Ectodermal cell (in vitro differentiated cells): ENCODE data around the gene UBE4A.

Source experiments
- H3K27ac ChIP-seq: 2 replicates; pipeline ENCODE4 v1.7.0; 2013; ENCODE audit warnings: mild to moderate bottlenecking, low read depth, low read length; ENCODE audit not compliant: insufficient read depth, poor library complexity, severe bottlenecking
- H3K27me3 ChIP-seq: 2 replicates; pipeline ENCODE4 v1.7.0; 2013; ENCODE audit warnings: mild to moderate bottlenecking, low read length; ENCODE audit not compliant: insufficient read depth, control insufficient read depth, poor library complexity, severe bottlenecking
- H3K36me3 ChIP-seq: one replicate; pipeline ENCODE4 v1.7.0; 2013; ENCODE audit warnings: low read length; ENCODE audit not compliant: control insufficient read depth, insufficient read depth
- H3K4me1 ChIP-seq: one replicate; pipeline ENCODE4 v1.7.0; 2013; ENCODE audit warnings: low read length; ENCODE audit not compliant: control insufficient read depth, insufficient read depth
- H3K4me3 ChIP-seq: 2 replicates; pipeline ENCODE4 v1.7.0; 2013; ENCODE audit warnings: low read depth, low read length, control low read depth; ENCODE audit not compliant: insufficient read depth
- H3K9me3 ChIP-seq: 2 replicates; pipeline ENCODE4 v1.7.0; 2013; ENCODE audit warnings: mild to moderate bottlenecking, low read length, moderate library complexity; ENCODE audit not compliant: control insufficient read depth
- WGBS, 2 experiments: methylation state at CpG; one replicate each; pipeline ENCODE4 v1.1.7; 2013; ENCODE audit warnings: missing lambda C conversion rate in 2 of 2; 5-methylcytosine and 5-hydroxymethylcytosine counted together

Gene UBE4A

DNA sequence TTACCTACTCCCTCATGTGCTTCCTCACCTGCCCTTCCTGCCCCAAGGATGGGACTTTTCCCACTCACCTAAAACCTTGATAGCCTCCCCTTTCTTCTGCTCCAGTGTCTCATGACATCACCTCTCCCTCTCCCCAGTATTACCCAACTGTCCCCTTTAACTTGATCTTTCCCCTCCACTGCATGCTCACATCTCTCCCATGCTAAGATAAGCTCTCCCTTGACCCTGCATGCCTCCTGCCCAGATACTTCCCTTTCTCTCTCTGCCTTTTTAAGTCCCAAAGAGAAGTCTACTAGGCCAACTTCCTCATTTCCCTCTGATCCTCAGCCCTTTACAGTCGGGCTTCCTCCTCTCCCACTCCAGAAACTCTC lies 40.1 kb upstream of the UBE4A start:
- Histone ChIP-seq H3K9me3 (no peaks in the 10 kb centered on the region), H3K36me3 (no peaks in the 10 kb centered on the region), H3K4me1 (peaks cover 13% of the 10 kb centered on the region), H3K27ac (no peak overlapping the region), H3K4me3 (no peak overlapping the region), H3K27me3 (no peaks in the 10 kb centered on the region)
- WGBS, 2 experiments, result 82 to 87% methylated on average over 1 of the region's 1 CpG

DNA sequence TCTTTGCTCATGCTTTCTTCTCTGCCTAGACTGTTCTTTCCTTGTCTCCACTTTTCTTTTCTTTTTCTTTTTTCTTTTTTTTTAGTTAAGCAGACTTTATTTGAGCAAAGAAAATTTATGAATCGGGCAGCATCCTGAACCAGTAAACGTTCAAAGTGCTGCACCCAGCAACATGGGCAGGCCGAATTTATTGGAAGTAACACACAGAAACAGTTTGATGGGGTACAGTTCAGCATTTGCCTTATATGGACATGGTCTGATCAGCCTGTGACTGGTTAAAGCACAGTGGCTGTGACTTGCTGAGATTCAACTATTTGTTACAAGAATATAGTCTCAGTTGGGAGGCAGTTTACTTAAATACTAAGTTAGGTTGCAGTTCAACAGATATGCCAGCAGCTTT lies 38.9 kb upstream of the UBE4A start:
- Histone ChIP-seq H3K27me3 (no peaks in the 10 kb centered on the region), H3K9me3 (no peaks in the 10 kb centered on the region), H3K27ac (no peak overlapping the region), H3K36me3 (no peaks in the 10 kb centered on the region), H3K4me3 (no peak overlapping the region), H3K4me1 (peaks cover 13% of the 10 kb centered on the region)
- 91 to 94% methylated on average over 3 of the region's 3 CpGs for WGBS, 2 experiments

DNA sequence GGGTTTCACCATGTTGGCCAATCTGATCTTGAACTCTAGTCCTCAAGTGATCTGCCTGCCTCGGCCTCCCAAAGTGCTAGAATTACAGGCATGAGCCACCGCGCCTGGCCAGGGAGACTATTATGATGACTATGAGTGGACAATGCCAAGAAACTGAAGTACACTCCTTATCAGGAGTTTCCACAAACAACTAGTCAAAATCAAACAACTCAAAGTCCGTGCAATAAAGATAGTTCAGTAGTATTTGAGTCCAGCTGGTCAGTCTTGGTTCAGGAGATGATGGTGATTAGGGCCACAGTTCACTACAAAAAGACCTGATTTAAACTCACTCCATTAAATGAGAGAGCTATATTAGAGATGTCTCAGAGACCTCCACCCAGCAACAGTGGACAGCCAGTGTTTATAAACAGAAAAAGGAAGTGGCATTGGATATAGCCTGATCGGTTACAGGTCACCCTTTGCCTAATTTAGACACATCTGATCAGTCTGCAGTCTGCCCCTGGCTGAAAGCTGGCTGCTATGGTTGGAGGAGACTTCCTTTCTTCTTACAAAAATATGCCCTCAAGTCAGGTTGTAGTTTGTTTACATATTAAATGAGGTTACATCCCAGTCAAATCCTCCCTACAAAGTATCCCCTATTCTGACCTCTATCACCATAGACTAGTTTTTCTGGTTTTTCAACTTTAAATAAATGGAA lies 37.9 kb upstream of the UBE4A start:
- H3K27ac ChIP-seq, result no peak overlapping the region

DNA sequence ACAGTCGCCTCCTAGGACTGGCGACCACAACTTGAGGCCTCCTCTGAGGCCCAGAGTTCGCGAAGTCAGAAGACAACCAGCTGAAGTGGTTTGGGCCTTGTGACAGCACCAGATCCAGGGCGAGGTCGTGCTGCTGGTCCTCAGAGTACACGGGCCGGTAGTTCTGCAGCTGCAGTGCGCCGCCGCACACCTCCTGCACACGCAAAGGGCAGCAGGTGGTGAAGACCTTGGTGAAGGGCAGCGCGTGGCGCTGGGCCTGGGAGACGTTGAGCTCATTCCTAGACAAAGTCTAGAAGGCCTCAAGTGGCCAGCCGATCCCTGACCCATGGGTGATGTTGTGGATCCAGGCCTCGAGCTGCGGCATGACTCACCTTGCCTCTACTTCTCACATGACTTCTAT lies 36.7 kb upstream of the UBE4A start:
- Histone ChIP-seq H3K36me3 (no peaks in the 10 kb centered on the region), H3K27ac (no peak overlapping the region)
- WGBS, 2 experiments, result 93 to 96% methylated on average over 19 of the region's 19 CpGs

More for the DNA sequence above, 37.9 kb upstream of the UBE4A start:
- no peaks in the 10 kb centered on the region for H3K27me3 ChIP-seq
- no peaks in the 10 kb centered on the region for H3K36me3 ChIP-seq
- 90 to 98% methylated on average over 4 to 5 of the region's 5 CpGs for WGBS, 2 experiments
- no peak overlapping the region for H3K4me3 ChIP-seq
- peaks cover 5% of the 10 kb centered on the region for H3K4me1 ChIP-seq
- H3K9me3 ChIP-seq, result no peaks in the 10 kb centered on the region

DNA sequence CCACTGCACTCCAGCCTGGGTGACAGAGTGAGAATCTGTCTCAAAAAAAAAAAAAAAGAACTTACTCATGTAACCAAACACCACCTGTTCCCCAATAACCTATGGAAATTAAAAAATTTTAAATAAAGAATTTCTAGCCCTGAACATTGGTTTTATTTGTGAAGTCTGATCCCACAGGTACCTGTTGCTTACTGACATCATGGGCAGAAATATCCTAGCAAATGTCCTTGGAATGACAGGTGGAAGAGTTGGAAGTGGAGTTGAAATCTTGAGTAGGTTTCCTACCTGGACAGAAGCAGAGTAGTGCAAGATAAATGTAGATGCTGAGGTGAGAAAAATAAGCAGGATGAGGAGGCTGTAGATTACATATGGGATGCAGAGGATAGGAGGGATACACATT lies 34.1 kb upstream of the UBE4A start:
- H3K27me3 ChIP-seq, result no peaks in the 10 kb centered on the region
- no peaks in the 10 kb centered on the region for H3K4me1 ChIP-seq
- H3K4me3 ChIP-seq, result no peak overlapping the region
- H3K9me3 ChIP-seq, result no peaks in the 10 kb centered on the region
- H3K27ac ChIP-seq, result no peak overlapping the region
- no peaks in the 10 kb centered on the region for H3K36me3 ChIP-seq

More for the DNA sequence above, 36.7 kb upstream of the UBE4A start:
- H3K4me1 ChIP-seq, result no peaks in the 10 kb centered on the region
- no peak overlapping the region for H3K4me3 ChIP-seq
- no peaks in the 10 kb centered on the region for H3K9me3 ChIP-seq
- no peaks in the 10 kb centered on the region for H3K27me3 ChIP-seq

DNA sequence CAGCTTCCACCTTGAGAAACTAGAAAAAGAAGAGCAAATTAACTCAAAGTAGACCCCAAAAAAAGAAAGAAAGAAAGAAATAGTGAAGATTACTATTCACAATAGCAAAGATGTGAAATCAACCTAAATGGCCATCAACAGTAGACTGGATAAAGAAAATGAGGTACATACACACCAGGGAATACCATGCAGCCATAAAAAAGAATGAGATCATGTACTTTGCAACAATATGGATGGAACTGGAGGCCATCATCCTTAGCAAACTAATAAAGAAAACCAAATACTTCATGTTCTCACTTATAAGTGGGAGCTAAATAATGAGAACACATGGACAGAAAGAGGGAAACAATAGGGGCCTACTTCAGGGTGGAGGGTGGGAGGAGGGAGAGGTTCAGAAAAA lies 30.7 kb upstream of the UBE4A start:
- Histone ChIP-seq H3K4me1 (no peaks in the 10 kb centered on the region), H3K4me3 (no peak overlapping the region), H3K27ac (no peak overlapping the region), H3K9me3 (no peaks in the 10 kb centered on the region), H3K36me3 (no peaks in the 10 kb centered on the region), H3K27me3 (no peaks in the 10 kb centered on the region)

DNA sequence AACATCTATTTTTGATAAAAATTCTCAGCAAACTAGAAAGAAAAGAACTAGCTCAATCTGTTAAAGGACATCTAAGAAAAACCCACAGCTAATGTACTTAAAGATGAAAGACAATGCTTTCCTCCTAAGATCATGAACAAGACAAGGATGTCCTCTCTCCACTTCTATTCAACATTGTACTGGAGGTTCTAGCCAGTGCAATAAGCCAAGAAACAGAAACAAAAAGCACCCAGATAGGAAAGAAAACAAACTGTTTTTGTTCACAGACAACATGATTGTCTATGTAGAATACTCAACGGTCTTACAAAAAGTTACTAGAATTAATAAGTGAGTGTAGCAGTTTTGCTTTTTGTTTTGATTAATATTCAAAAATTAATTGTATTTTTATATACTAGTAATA lies 24.7 kb upstream of the UBE4A start:
- no peak overlapping the region for H3K4me3 ChIP-seq
- no peaks in the 10 kb centered on the region for H3K9me3 ChIP-seq
- no peaks in the 10 kb centered on the region for H3K4me1 ChIP-seq
- no peaks in the 10 kb centered on the region for H3K36me3 ChIP-seq
- H3K27me3 ChIP-seq, result no peaks in the 10 kb centered on the region
- H3K27ac ChIP-seq, result no peak overlapping the region
- WGBS, 2 experiments, result 100% methylated on average over 1 of the region's 1 CpG

DNA sequence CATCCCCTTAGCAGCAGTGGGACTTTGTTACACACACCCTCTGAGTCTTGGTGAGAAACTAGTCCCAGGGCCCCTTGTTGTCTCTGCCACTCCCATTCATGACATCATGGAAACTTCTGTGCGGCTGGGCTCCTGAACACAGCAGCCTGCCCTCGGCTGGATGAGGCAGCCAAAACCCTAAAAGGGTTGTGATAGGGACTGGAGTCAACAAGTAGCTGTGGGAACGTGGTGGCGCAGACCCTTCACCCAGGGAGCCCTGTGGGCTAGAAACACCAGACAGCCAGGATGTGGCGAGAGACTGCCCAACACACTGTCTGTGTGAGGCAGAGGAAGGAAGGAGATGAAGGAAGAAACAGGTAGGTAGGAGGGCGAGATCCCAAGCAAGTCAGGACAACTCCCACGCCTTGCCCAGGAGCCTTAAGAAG lies 20.8 kb upstream of the UBE4A start:
- H3K27ac ChIP-seq, result no peak overlapping the region
- H3K4me3 ChIP-seq, result no peak overlapping the region
- no peaks in the 10 kb centered on the region for H3K27me3 ChIP-seq
- 91 to 92% methylated on average over 7 of the region's 7 CpGs for WGBS, 2 experiments
- no peaks in the 10 kb centered on the region for H3K36me3 ChIP-seq
- H3K9me3 ChIP-seq, result no peaks in the 10 kb centered on the region
- H3K4me1 ChIP-seq, result no peaks in the 10 kb centered on the region

DNA sequence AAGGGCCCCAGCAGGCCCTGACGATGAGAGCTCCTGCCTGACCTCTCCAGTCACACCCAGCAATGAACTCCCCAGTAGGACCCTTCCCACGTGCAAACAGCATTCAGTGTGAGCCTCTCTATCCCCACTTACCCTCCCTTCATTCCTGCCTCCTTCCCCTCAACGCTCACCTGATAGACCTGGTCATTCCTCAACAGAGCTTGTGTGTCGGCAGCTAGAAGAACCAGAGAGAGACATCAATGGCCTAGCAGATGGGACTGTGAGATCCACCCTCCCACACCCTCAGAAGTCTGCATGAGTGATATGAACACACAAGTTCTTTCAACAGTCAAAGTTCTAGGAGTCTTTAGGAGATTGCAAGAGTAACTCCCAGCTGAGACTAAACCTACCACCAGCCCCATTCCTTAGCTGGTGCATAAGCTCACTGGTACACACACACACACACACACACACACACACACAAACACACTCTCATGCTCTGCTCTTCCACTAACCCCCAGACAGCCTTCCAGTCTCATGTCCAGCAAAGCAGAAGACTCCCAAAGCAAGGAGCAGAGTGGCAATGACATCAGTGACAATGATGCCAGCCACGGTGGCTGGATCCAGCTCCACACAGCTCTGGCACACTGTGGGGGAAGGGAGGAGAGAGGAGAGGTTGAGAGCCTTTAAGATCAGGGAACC lies 20.0 kb upstream of the UBE4A start:
- Histone ChIP-seq H3K27ac (no peak overlapping the region), H3K4me1 (no peaks in the 10 kb centered on the region)
- 90 to 93% methylated on average over 5 of the region's 5 CpGs for WGBS, 2 experiments

DNA sequence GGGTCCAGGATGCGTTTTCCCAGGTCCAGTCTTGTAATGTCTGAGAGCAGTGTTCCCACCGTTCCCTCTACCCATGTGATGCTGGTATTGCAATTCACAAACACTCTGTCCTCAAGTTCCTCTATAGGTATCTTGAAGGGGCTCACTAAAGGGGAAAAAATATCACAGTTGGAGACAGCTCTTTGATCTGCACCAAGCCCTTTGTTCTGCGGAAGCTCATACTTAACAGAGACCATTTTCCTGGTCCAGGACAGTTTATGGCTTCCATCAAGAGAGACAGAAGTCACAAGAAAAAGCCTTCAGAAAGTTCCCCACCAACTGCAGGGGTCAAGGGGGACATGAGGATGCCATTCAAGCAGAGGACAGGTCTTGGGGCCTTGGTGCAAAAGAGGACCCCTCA lies 19.0 kb upstream of the UBE4A start:
- Histone ChIP-seq H3K4me3 (no peak overlapping the region), H3K27ac (no peak overlapping the region), H3K27me3 (peaks cover 2% of the 10 kb centered on the region), H3K4me1 (no peaks in the 10 kb centered on the region), H3K9me3 (no peaks in the 10 kb centered on the region), H3K36me3 (no peaks in the 10 kb centered on the region)
- 92 to 95% methylated on average over 3 of the region's 3 CpGs for WGBS, 2 experiments

More for the DNA sequence above, 20.0 kb upstream of the UBE4A start:
- H3K27me3 ChIP-seq, result no peaks in the 10 kb centered on the region
- no peaks in the 10 kb centered on the region for H3K36me3 ChIP-seq
- no peaks in the 10 kb centered on the region for H3K9me3 ChIP-seq
- no peak overlapping the region for H3K4me3 ChIP-seq
